ENCODE results near the gene CLASP1. TPM values are rescaled to one million over a fixed set of nuclear protein-coding genes. Genes with fewer than 3 reads are reported as not detected.

Gene CLASP1
- total RNA-seq, 1 experiment from 2014 or later: 46.1 TPM

DNA sequence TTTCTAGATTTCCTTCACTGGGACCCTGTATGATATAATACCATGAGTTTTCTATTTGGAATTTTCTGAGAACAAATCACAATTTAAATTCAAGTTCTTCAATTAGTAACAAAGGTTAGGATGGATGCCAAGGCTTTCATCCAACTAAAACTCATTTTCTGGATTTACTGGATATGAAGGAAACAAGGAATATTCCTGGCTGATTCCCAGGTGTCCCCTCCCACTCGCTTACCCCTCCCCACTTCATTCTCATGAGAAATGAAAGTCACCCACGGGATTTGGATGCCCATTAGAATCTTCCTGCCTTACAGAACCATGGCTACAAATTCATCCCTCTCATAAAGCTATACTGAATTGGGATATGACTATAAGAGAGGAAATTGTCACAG lies 78.6 kb downstream of the CLASP1 start:
- ChIA-PET CTCF (no interaction called here), POLR2A (interaction anchor here (0.6 kb wide), 1 partner anchor 59 kb away, joined by 3 read pairs; no protein-coding TSS in a partner anchor)
- no peaks in the 10 kb centered on the region for H3K27me3 ChIP-seq (replicated peaks; ENCODE audit: control insufficient read depth, insufficient read depth, low read length)
- H3K36me3 ChIP-seq (ENCODE audit: control insufficient read depth, insufficient read depth, low read length): no peaks in the 10 kb centered on the region
- H3K9me3 ChIP-seq: no peaks in the 10 kb centered on the region
- intact Hi-C loops (cut with micrococcal nuclease; ENCODE audit: unreplicated experiment): no loop called here
- H3K27ac Mint-ChIP-seq (ENCODE audit: unreplicated experiment): no peak overlapping the region
- TF ChIP-seq, protein P1, sequence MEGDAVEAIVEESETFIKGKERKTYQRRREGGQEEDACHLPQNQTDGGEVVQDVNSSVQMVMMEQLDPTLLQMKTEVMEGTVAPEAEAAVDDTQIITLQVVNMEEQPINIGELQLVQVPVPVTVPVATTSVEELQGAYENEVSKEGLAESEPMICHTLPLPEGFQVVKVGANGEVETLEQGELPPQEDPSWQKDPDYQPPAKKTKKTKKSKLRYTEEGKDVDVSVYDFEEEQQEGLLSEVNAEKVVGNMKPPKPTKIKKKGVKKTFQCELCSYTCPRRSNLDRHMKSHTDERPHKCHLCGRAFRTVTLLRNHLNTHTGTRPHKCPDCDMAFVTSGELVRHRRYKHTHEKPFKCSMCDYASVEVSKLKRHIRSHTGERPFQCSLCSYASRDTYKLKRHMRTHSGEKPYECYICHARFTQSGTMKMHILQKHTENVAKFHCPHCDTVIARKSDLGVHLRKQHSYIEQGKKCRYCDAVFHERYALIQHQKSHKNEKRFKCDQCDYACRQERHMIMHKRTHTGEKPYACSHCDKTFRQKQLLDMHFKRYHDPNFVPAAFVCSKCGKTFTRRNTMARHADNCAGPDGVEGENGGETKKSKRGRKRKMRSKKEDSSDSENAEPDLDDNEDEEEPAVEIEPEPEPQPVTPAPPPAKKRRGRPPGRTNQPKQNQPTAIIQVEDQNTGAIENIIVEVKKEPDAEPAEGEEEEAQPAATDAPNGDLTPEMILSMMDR (IDR thresholded peaks at IDR 0.05; ENCODE audit: insufficient read depth in 1 of 2, low read depth in 1 of 2, low read length in 1 of 2, severe bottlenecking in 1 of 2, unreplicated experiment in 1 of 2): no peak
- H3K36me3 Mint-ChIP-seq (ENCODE audit: insufficient read depth, unreplicated experiment): no peaks in the 10 kb centered on the region
- H3K4me3 ChIP-seq (ENCODE audit: low read depth, low read length): no peak overlapping the region
- H3K4me1 Mint-ChIP-seq (ENCODE audit: low read depth, unreplicated experiment): peaks cover 5% of the 10 kb centered on the region
- H3K4me1 ChIP-seq: no peaks in the 10 kb centered on the region
- no peak overlapping the region for H3K4me3 Mint-ChIP-seq (ENCODE audit: unreplicated experiment)
- BruUV-seq (replicated peaks): no TSS peak
- no peak for DNase-seq
- H3K9me3 Mint-ChIP-seq (ENCODE audit: unreplicated experiment): no peaks in the 10 kb centered on the region
- H3K27me3 Mint-ChIP-seq (ENCODE audit: insufficient read depth, unreplicated experiment): no peaks in the 10 kb centered on the region

DNA sequence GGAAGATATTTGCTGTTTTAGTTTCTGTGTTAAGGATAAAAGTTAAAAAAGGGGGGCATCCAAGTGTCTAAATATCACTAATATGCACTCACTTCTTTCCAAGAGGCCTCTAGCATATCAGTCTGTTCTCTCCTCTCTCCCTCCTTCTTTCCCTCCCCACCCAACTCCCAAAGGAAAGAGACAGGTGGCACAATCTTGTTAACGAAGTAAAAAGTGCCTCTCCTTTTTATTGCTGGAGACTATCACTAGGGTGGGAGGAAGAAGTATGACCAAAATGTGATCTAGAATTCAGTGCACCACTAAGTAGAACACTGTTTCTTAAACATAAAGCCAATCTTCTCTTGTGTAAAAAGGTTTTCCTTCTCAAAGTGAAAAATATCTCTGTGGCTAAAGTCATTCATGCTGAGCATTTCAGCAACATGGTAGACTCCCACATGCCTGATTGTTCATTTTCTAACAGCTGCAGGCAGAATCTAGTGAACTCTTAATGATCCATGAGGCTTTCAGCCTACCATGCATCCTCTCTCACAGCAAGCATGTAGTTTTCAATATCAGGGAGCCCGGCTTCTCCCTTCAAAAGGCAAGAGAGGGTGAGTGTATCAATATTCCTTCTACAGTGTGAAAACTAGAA lies 79.1 kb downstream of the CLASP1 start:
- Mint-ChIP-seq H3K4me1 (ENCODE audit: low read depth, unreplicated experiment) (no peaks in the 10 kb centered on the region), H3K27ac (ENCODE audit: unreplicated experiment) (no peak overlapping the region), H3K4me3 (ENCODE audit: unreplicated experiment) (no peak overlapping the region), H3K36me3 (ENCODE audit: insufficient read depth, unreplicated experiment) (no peaks in the 10 kb centered on the region), H3K9me3 (ENCODE audit: unreplicated experiment) (no peaks in the 10 kb centered on the region), H3K27me3 (ENCODE audit: insufficient read depth, unreplicated experiment) (no peaks in the 10 kb centered on the region)
- TF ChIP-seq, protein P1 (IDR thresholded peaks at IDR 0.05; ENCODE audit: insufficient read depth in 1 of 2, low read depth in 1 of 2, low read length in 1 of 2, severe bottlenecking in 1 of 2, unreplicated experiment in 1 of 2): no peak
- H3K36me3 ChIP-seq (ENCODE audit: control insufficient read depth, insufficient read depth, low read length): no peaks in the 10 kb centered on the region
- intact Hi-C loops (cut with micrococcal nuclease; ENCODE audit: unreplicated experiment): no loop called here
- H3K4me1 ChIP-seq: no peaks in the 10 kb centered on the region
- H3K27me3 ChIP-seq (replicated peaks; ENCODE audit: control insufficient read depth, insufficient read depth, low read length): no peaks in the 10 kb centered on the region
- no peak overlapping the region for H3K4me3 ChIP-seq (ENCODE audit: low read depth, low read length)
- H3K9me3 ChIP-seq: no peaks in the 10 kb centered on the region
- ChIA-PET CTCF (no interaction called here), POLR2A (no interaction called here)
- DNase-seq: no peak
- no TSS peak for BruUV-seq (replicated peaks)

DNA sequence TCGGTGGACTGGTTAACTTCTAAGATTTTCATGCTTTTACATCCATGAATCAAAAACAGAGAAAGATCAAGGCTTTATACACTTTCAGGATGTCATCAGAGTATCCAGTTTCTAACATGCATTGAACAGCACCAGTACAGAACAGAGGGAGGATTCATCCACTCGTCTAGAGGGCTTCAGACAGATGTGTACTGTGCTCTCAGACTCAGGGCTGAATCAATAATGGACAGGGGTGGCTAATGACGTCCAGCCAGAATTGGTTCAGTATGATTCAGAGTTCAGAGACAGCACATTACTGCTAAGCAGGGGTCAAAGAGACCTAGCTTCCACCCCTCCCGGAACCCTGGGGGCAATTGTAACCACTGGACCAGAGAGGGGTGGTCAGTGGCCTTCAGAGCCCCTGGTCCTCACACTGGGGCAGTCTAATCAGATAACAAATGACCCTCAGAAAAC lies 81.3 kb downstream of the CLASP1 start:
- no peak overlapping the region for H3K27ac Mint-ChIP-seq (ENCODE audit: unreplicated experiment)
- H3K4me3 Mint-ChIP-seq (ENCODE audit: unreplicated experiment): no peak overlapping the region
- TF ChIP-seq, protein P1 (IDR thresholded peaks at IDR 0.05; ENCODE audit: insufficient read depth in 1 of 2, low read depth in 1 of 2, low read length in 1 of 2, severe bottlenecking in 1 of 2, unreplicated experiment in 1 of 2): no peak
- BruUV-seq (replicated peaks): no TSS peak
- no peaks in the 10 kb centered on the region for H3K4me1 ChIP-seq
- H3K27me3 Mint-ChIP-seq (ENCODE audit: insufficient read depth, unreplicated experiment): no peaks in the 10 kb centered on the region
- ChIA-PET CTCF (no interaction called here), POLR2A (no interaction called here)
- no peaks in the 10 kb centered on the region for H3K27me3 ChIP-seq (replicated peaks; ENCODE audit: control insufficient read depth, insufficient read depth, low read length)
- H3K4me3 ChIP-seq (ENCODE audit: low read depth, low read length): no peak overlapping the region
- intact Hi-C loops (cut with micrococcal nuclease; ENCODE audit: unreplicated experiment): no loop called here
- H3K36me3 ChIP-seq (ENCODE audit: control insufficient read depth, insufficient read depth, low read length): no peaks in the 10 kb centered on the region
- no peak for DNase-seq
- H3K9me3 Mint-ChIP-seq (ENCODE audit: unreplicated experiment): no peaks in the 10 kb centered on the region
- H3K4me1 Mint-ChIP-seq (ENCODE audit: low read depth, unreplicated experiment): peaks cover 4% of the 10 kb centered on the region
- H3K36me3 Mint-ChIP-seq (ENCODE audit: insufficient read depth, unreplicated experiment): no peaks in the 10 kb centered on the region
- no peaks in the 10 kb centered on the region for H3K9me3 ChIP-seq
